Measurements from ENCODE around the gene UFC1. TPM values are rescaled to one million over a fixed set of nuclear protein-coding genes. Genes with fewer than 3 reads are reported as not detected.
A peak's percentile ranks its signal among the peaks of the same experiment; 100 is the strongest.

Gene UFC1
- total and polyA plus RNA-seq, 8 donors: 93.8 to 163 (median 144) TPM

GRCh38 chr1:161185282-161185682 lies 31.5 kb downstream of the UFC1 start:
- no peaks in the 10 kb centered on the region for H3K36me3 ChIP-seq
- no peaks in the 10 kb centered on the region for H3K27me3 ChIP-seq
- intact Hi-C loops (cut with DNase I): no loop called here
- peak overlapping the region; percentile 78 to 85 for H3K27ac ChIP-seq
- H3K4me3 ChIP-seq: no peak overlapping the region
- H3K4me1 ChIP-seq: peaks cover 5 to 73% of the 10 kb centered on the region in 2 donors
- ATAC-seq (peak; percentile 80), DNase-seq (peak in 2 of 4 donors; percentile 81 to 84)
- H3K9me3 ChIP-seq: no peaks in the 10 kb centered on the region
- no peak for TF ChIP-seq CTCF (IDR thresholded peaks at IDR 0.05)

GRCh38 chr1:161185732-161186311 lies 32.0 kb downstream of the UFC1 start:
- peak; percentile 54 for ATAC-seq

GRCh38 chr1:161187311-161187710 lies 33.5 kb downstream of the UFC1 start:
- DNase-seq (no peak), ATAC-seq (no peak)
- no peak overlapping the region for H3K4me3 ChIP-seq
- H3K36me3 ChIP-seq: peaks cover 0 to 14% of the 10 kb centered on the region in 2 donors
- H3K27ac ChIP-seq: no peak overlapping the region
- H3K4me1 ChIP-seq: peaks cover 5 to 71% of the 10 kb centered on the region in 2 donors
- no peak for TF ChIP-seq CTCF (IDR thresholded peaks at IDR 0.05)
- intact Hi-C loops (cut with DNase I): no loop called here
- peaks cover 0 to 4% of the 10 kb centered on the region in 2 donors for H3K27me3 ChIP-seq
- H3K9me3 ChIP-seq: no peaks in the 10 kb centered on the region

More at GRCh38 chr1:161185732-161186311, 32.0 kb downstream of the UFC1 start:
- H3K36me3 ChIP-seq: peaks cover 0 to 4% of the 10 kb centered on the region in 2 donors
- peaks cover 5 to 73% of the 10 kb centered on the region in 2 donors for H3K4me1 ChIP-seq
- no peak overlapping the region for H3K4me3 ChIP-seq
- H3K27ac ChIP-seq: peak overlapping the region; percentile 78 to 85
- TF ChIP-seq CTCF (IDR thresholded peaks at IDR 0.05): no peak
- DNase-seq: peak in 1 of 4 donors; percentile 42
- intact Hi-C loops (cut with DNase I): no loop called here
- no peaks in the 10 kb centered on the region for H3K9me3 ChIP-seq
- peaks cover 0 to under 1% of the 10 kb centered on the region in 2 donors for H3K27me3 ChIP-seq

GRCh38 chr1:161188381-161188780 lies 34.6 kb downstream of the UFC1 start:
- no peaks in the 10 kb centered on the region for H3K9me3 ChIP-seq
- no peak for TF ChIP-seq CTCF (IDR thresholded peaks at IDR 0.05)
- no peak overlapping the region for H3K4me3 ChIP-seq
- DNase-seq: no peak
- H3K4me1 ChIP-seq: peaks cover 5 to 69% of the 10 kb centered on the region in 2 donors
- peaks cover 0 to 14% of the 10 kb centered on the region in 2 donors for H3K36me3 ChIP-seq
- intact Hi-C loops (cut with DNase I): no loop called here
- no peak for ATAC-seq
- peaks cover 0 to 4% of the 10 kb centered on the region in 2 donors for H3K27me3 ChIP-seq
- no peak overlapping the region for H3K27ac ChIP-seq

- H3K9me3 ChIP-seq: no peaks in the 10 kb centered on the region
- H3K27me3 ChIP-seq: peaks cover 0 to 4% of the 10 kb centered on the region in 2 donors
- peaks cover 0 to 14% of the 10 kb centered on the region in 2 donors for H3K36me3 ChIP-seq
- ATAC-seq (no peak), DNase-seq (no peak)
- peaks cover 5 to 66% of the 10 kb centered on the region in 2 donors for H3K4me1 ChIP-seq
- no peak overlapping the region for H3K4me3 ChIP-seq
- intact Hi-C loops (cut with DNase I): no loop called here
- no peak overlapping the region for H3K27ac ChIP-seq
- no peak for TF ChIP-seq CTCF (IDR thresholded peaks at IDR 0.05)
Observed at GRCh38 chr1:161189036-161189435, 35.3 kb downstream of the UFC1 start.
